ENCODE results near the gene RFFL. TPM values are rescaled to one million over a fixed set of nuclear protein-coding genes. Genes with fewer than 3 reads are reported as not detected.

RFFL gene
- polyA plus RNA-seq, 2 of the 4 experiments (the other 2 are of a cell fraction): 22.7 to 35.5 TPM

- peaks cover 3% of the 10 kb centered on the region; the same call in 1 of the 3 replicates for H3K4me1 ChIP-seq
- no peak for FAIRE-seq
- CTCF ChIA-PET: interaction anchor here (0.6 to 10.6 kb wide), 34 partner anchors 10 to 578 kb away, joined by 3 to 297 read pairs (median 6); partner anchors contain the start of genes FNDC8, RAD51D and RFFL
- peak; percentile 78 to 95 for DNase-seq (ENCODE audit: low read depth in 1 of 2, low spot score in 1 of 2)
- H3K4me2 ChIP-seq: no peak overlapping the region
- no peaks in the 10 kb centered on the region for H3K9me3 ChIP-seq
- H3K4me3 ChIP-seq: no peak overlapping the region
- peak; percentile 90 for ATAC-seq
- POLR2A ChIA-PET: interaction anchor here (0.8 kb wide), 1 partner anchor 23 kb away, joined by 4 read pairs; no protein-coding TSS in a partner anchor
- WGBS (ENCODE audit: missing lambda C conversion rate): 37% methylated on average over 5 of the region's 5 CpGs
- peak overlapping the region; percentile 25 to 55; a peak in 4 of 6 replicates for H3K27ac ChIP-seq
- TF ChIP-seq USF2 (IDR thresholded peaks at IDR 0.05) (no peak), RARB (CRISPR knock-in tag; IDR thresholded peaks at IDR 0.05) (no peak), RAD21 (conservative IDR thresholded peaks at IDR 0.05 in 1 of 2, IDR thresholded peaks at IDR 0.05 in 1 of 2) (peak; percentile 97 to 99), SMC3 (IDR thresholded peaks at IDR 0.05) (peak; percentile 96), CTCF (IDR thresholded peaks at IDR 0.05) (peak; percentile 92)
Observed at GRCh38 chr17:34998205-34998604, 65.3 kb downstream of the RFFL start.

GRCh38 chr17:34997355-34997862 is 66.1 kb downstream of the RFFL start:
- Histone ChIP-seq H3K9me3 (no peaks in the 10 kb centered on the region), H3K27ac (no peak overlapping the region), H3K4me3 (no peak overlapping the region), H3K4me1 (peaks cover 3% of the 10 kb centered on the region; the same call in 1 of the 3 replicates), H3K4me2 (no peak overlapping the region)
- WGBS (ENCODE audit: missing lambda C conversion rate): 89% methylated on average over 11 of the region's 11 CpGs
- DNase-seq (ENCODE audit: low read depth in 1 of 2, low spot score in 1 of 2) (no peak), ATAC-seq (no peak), FAIRE-seq (no peak)
- POLR2A ChIA-PET: no interaction called here
- CTCF ChIA-PET: interaction anchor here (0.6 to 10.6 kb wide), 29 partner anchors 10 to 552 kb away, joined by 3 to 297 read pairs (median 5); partner anchors contain the start of genes CCT6B, FNDC8, RAD51D and RFFL
- TF ChIP-seq POLR2A (IDR thresholded peaks at IDR 0.05; ENCODE audit: low read length) (no peak), FOSL2 (IDR thresholded peaks at IDR 0.05) (no peak), FOSL2 (CRISPR knock-in tag; IDR thresholded peaks at IDR 0.05) (no peak), NFE2L2 (conservative IDR thresholded peaks at IDR 0.05; ENCODE audit: low read length) (no peak)

GRCh38 chr17:34996422-34997285 is 66.9 kb downstream of the RFFL start:
- FAIRE-seq: no peak

More at GRCh38 chr17:34996422-34997285, 66.9 kb downstream of the RFFL start:
- no peak overlapping the region for H3K4me3 ChIP-seq
- ChIA-PET POLR2A (interaction anchor here (1.5 kb wide), 1 partner anchor 66 kb away, joined by 4 read pairs; the partner anchor contains the start of gene RFFL), CTCF (interaction anchor here (0.6 to 10.6 kb wide), 20 partner anchors 9 to 551 kb away, joined by 3 to 297 read pairs (median 7); partner anchors contain the start of genes CCT6B, FNDC8, RAD51D and RFFL)
- TF ChIP-seq CBX2 (IDR thresholded peaks at IDR 0.05; ENCODE audit: borderline replicate concordance, low read depth) (no peak), CHD4 (IDR thresholded peaks at IDR 0.05; ENCODE audit: borderline replicate concordance) (no peak), KDM1A (IDR thresholded peaks at IDR 0.05; ENCODE audit: low read depth) (no peak), FOSL2 (IDR thresholded peaks at IDR 0.05) (no peak), FOSL2 (CRISPR knock-in tag; IDR thresholded peaks at IDR 0.05) (no peak), HEYL (CRISPR knock-in tag; IDR thresholded peaks at IDR 0.05) (no peak), TFCP2L1 (CRISPR knock-in tag; IDR thresholded peaks at IDR 0.05) (no peak), EHMT2 (IDR thresholded peaks at IDR 0.05; ENCODE audit: low read depth) (no peak), EP300 (IDR thresholded peaks at IDR 0.05) (no peak), E2F6 (IDR thresholded peaks at IDR 0.05; ENCODE audit: borderline replicate concordance, low read depth) (no peak), NFE2L2 (conservative IDR thresholded peaks at IDR 0.05; ENCODE audit: low read length) (no peak), ATOH8 (CRISPR knock-in tag; IDR thresholded peaks at IDR 0.05; ENCODE audit: low read depth) (no peak), CTCF (IDR thresholded peaks at IDR 0.05) (no peak), HOXB13 (CRISPR knock-in tag; IDR thresholded peaks at IDR 0.05; ENCODE audit: low read depth) (no peak), PBX3 (IDR thresholded peaks at IDR 0.05) (no peak), NR3C1 (IDR thresholded peaks at IDR 0.05) (no peak), ZNF302 (CRISPR knock-in tag; IDR thresholded peaks at IDR 0.05) (no peak)
- no peak overlapping the region for H3K27ac ChIP-seq
- ATAC-seq (no peak), DNase-seq (ENCODE audit: low read depth in 1 of 2, low spot score in 1 of 2) (no peak)
- WGBS (ENCODE audit: missing lambda C conversion rate): 87% methylated on average over 3 of the region's 3 CpGs
- H3K4me1 ChIP-seq: peaks cover 3% of the 10 kb centered on the region; the same call in 1 of the 3 replicates
- H3K9me3 ChIP-seq: no peaks in the 10 kb centered on the region
- H3K4me2 ChIP-seq: no peak overlapping the region
